CD14-positive monocyte (primary cell): ENCODE results near the gene MKLN1. TPM values are rescaled to one million over a fixed set of nuclear protein-coding genes. Genes with fewer than 3 reads are reported as not detected.

Experiments used
- DNase-seq, 3 donors: peaks; one replicate each; pipeline ENCODE4 v3.0.0-alpha.2; 2011 to 2022
- H2AFZ ChIP-seq: 2 replicates; pipeline ENCODE4 v1.6.0; 2012; ENCODE audit warnings: mild to moderate bottlenecking, low read depth, low read length, inconsistent platforms; ENCODE audit not compliant: insufficient read depth, poor library complexity, severe bottlenecking
- H3K27ac ChIP-seq, 2 donors: 1 replicate in 1 of 2; 2 replicates in 1 of 2; pipeline ENCODE4 v1.5.1; 2012 to 2013; ENCODE audit warnings: low read length in 2 of 2, control low read depth in 1 of 2, inconsistent platforms in 1 of 2, low read depth in 1 of 2, mild to moderate bottlenecking in 1 of 2
- H3K27me3 ChIP-seq, 2 donors: one replicate each; pipeline versions ENCODE4 v1.6.0 to v1.6.1; 2011 to 2013; ENCODE audit warnings: low read length in 2 of 2; ENCODE audit not compliant: control insufficient read depth in 2 of 2, insufficient read depth in 2 of 2
- H3K36me3 ChIP-seq, 2 donors: replicated peaks in 1 of 2; 1 replicate in 1 of 2; 2 replicates in 1 of 2; pipeline versions ENCODE4 v1.5.1 to v1.6.1; 2012 to 2013; ENCODE audit warnings: low read length in 2 of 2, control low read depth in 1 of 2, inconsistent platforms in 1 of 2, mild to moderate bottlenecking in 1 of 2; ENCODE audit not compliant: insufficient read depth in 2 of 2, control insufficient read depth in 1 of 2
- H3K4me1 ChIP-seq, 2 donors: 1 replicate in 1 of 2; 2 replicates in 1 of 2; pipeline versions ENCODE4 v1.5.1 to v1.6.1; 2012 to 2013; ENCODE audit warnings: low read length in 2 of 2, control low read depth in 1 of 2, inconsistent platforms in 1 of 2, mild to moderate bottlenecking in 1 of 2, moderate library complexity in 1 of 2; ENCODE audit not compliant: insufficient read depth in 2 of 2, control insufficient read depth in 1 of 2
- H3K4me2 ChIP-seq: replicated peaks from 2 replicates; pipeline ENCODE3; 2012; ENCODE audit warnings: low read length, moderate library complexity, mild to moderate bottlenecking; ENCODE audit not compliant: poor library complexity, severe bottlenecking; ENCODE audit errors: extremely low read depth
- H3K4me3 ChIP-seq, 3 experiments: fragments of 200-600 bp in 1 of 3; sonication (generic) in 1 of 3; replicated peaks in 1 of 3; 1 replicate in 2 of 3; 2 replicates in 1 of 3; pipeline ENCODE4 v1.5.1; 2011 to 2013; ENCODE audit warnings: low read length in 3 of 3, mild to moderate bottlenecking in 3 of 3, control low read depth in 2 of 3, low read depth in 2 of 3, inconsistent platforms in 1 of 3, moderate library complexity in 1 of 3
- H3K79me2 ChIP-seq: 2 replicates; pipeline ENCODE4 v1.6.0; 2012; ENCODE audit warnings: mild to moderate bottlenecking, control low read depth, inconsistent platforms, low read length, moderate library complexity; ENCODE audit not compliant: insufficient read depth
- H3K9ac ChIP-seq: 2 replicates; pipeline ENCODE4 v1.6.0; 2017; ENCODE audit warnings: low read length, mild to moderate bottlenecking; ENCODE audit not compliant: insufficient read depth, poor library complexity, severe bottlenecking
- H3K9me3 ChIP-seq, 2 donors: replicated peaks in 1 of 2; 1 replicate in 1 of 2; 2 replicates in 1 of 2; pipeline versions ENCODE4 v1.5.1 to v1.6.1; 2012 to 2013; ENCODE audit warnings: low read length in 2 of 2, control low read depth in 1 of 2; ENCODE audit not compliant: control insufficient read depth in 1 of 2, insufficient read depth in 1 of 2
- H4K20me1 ChIP-seq: 2 replicates; pipeline ENCODE4 v1.6.0; 2012; ENCODE audit warnings: mild to moderate bottlenecking, low read length, control low read depth, moderate library complexity; ENCODE audit not compliant: insufficient read depth
- H3K27ac Mint-ChIP-seq, 7 donors: one replicate each; pipeline ENCODE4 v1.8.0; 2020; ENCODE audit warnings: mild to moderate bottlenecking in 7 of 7, mixed read lengths in 7 of 7, moderate library complexity in 6 of 7, inconsistent platforms in 2 of 7
- H3K27me3 Mint-ChIP-seq, 3 donors: one replicate each; pipeline ENCODE4 v1.8.0; 2021 to 2022; ENCODE audit warnings: low read depth in 3 of 3, mild to moderate bottlenecking in 3 of 3, mixed read lengths in 3 of 3, moderate library complexity in 3 of 3, inconsistent platforms in 1 of 3
- H3K36me3 Mint-ChIP-seq, 2 donors: one replicate each; pipeline ENCODE4 v1.8.0; 2020; ENCODE audit warnings: mixed read lengths in 2 of 2, inconsistent platforms in 1 of 2, mild to moderate bottlenecking in 1 of 2
- H3K4me1 Mint-ChIP-seq: one replicate; pipeline ENCODE4 v1.8.0; 2020; ENCODE audit warnings: mild to moderate bottlenecking, mixed read lengths
- H3K4me3 Mint-ChIP-seq, 2 donors: one replicate each; pipeline ENCODE4 v1.8.0; 2020; ENCODE audit warnings: mild to moderate bottlenecking in 2 of 2, mixed read lengths in 2 of 2, moderate library complexity in 1 of 2
- H3K9me3 Mint-ChIP-seq, 7 donors: one replicate each; pipeline ENCODE4 v1.8.0; 2020 to 2022; ENCODE audit warnings: mixed read lengths in 7 of 7, mild to moderate bottlenecking in 6 of 7, moderate library complexity in 6 of 7, inconsistent platforms in 2 of 7
- WGBS: methylation state at CpG from one replicate; pipeline ENCODE4 v1.1.5; 2013; ENCODE audit warnings: missing lambda C conversion rate; ENCODE audit not compliant: insufficient coverage; 5-methylcytosine and 5-hydroxymethylcytosine counted together
- intact Hi-C, 2 donors: fragments of 100-400 bp; cut with micrococcal nuclease; formaldehyde crosslinking; loops; one replicate each; pipeline versions ENCODE4 v1.15.0 to v1.15.1; 2023
- polyA plus RNA-seq, 3 donors: library from polyadenylated mRNA; depleted of rRNA in 1 of 3; unstranded in 2 of 3; stranded (reverse) in 1 of 3; fragments of 300-500 nt in 2 of 3; fragments of >200 nt in 1 of 3; fragmentation: Illumina TruSeq in 2 of 3; gene quantifications; 1 replicate in 2 of 3; 2 replicates in 1 of 3; pipeline ENCODE4 v1.2.3, GENCODE V29; 2012 to 2021
- TF ChIP-seq, protein P1 (sequence below): fragments of 200-600 bp; IDR thresholded peaks from one replicate; pipeline ENCODE4 v1.8.0; 2022; ENCODE audit warnings: antibody characterized with exemption, mild to moderate bottlenecking

MKLN1 gene
- polyA plus RNA-seq, 3 donors, result 12.2 to 18.5 (median 17.2) TPM

DNA sequence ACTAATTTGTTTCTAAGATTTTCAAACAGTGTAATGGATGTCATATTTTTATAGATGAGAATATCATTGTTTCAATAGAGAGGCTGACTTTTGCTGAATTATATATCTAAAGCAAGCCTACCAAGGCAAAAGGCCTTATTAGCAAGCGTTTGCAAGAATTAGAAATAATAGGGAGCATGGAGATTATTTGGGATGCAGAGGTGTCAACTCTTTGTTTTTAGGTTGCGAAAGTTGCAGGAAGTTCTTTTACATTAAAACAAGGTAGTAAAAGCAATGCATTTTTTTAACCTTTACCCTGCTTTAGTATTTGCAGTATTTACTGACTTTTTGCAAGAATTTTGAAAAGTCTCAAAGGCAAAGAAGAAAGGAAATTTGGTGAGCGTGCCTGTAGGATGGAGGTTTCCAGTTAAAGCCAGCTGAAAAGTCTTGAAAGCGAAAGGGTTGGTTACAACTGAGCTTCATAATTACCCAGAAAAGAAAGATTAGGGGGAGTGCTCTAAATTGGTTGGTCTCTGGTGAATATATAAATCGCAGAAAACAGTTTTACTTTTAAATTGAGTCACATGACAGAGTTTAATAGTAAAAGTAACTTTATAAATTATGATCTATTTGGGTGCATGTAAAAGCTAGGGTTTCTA is 81.6 kb downstream of the MKLN1 start:
- Histone ChIP-seq H2AFZ (no peak overlapping the region), H3K27me3 (no peaks in the 10 kb centered on the region), H3K9me3 (no peaks in the 10 kb centered on the region), H3K4me1 (no peaks in the 10 kb centered on the region), H3K9ac (no peak overlapping the region), H3K4me2 (no peak overlapping the region), H4K20me1 (peaks cover 6% of the 10 kb centered on the region), H3K79me2 (no peaks in the 10 kb centered on the region), H3K36me3 (peaks cover 35 to 58% of the 10 kb centered on the region in 2 donors), H3K4me3 (no peak overlapping the region), H3K27ac (no peak overlapping the region)
- Mint-ChIP-seq H3K36me3 (peaks cover 38 to 46% of the 10 kb centered on the region in 2 donors), H3K27me3 (peaks cover 0 to 2% (median 0%) of the 10 kb centered on the region in 3 donors), H3K4me1 (no peaks in the 10 kb centered on the region), H3K4me3 (no peak overlapping the region), H3K9me3 (no peaks in the 10 kb centered on the region), H3K27ac (no peak overlapping the region)
- DNase-seq, result no peak
- TF ChIP-seq, protein P1, sequence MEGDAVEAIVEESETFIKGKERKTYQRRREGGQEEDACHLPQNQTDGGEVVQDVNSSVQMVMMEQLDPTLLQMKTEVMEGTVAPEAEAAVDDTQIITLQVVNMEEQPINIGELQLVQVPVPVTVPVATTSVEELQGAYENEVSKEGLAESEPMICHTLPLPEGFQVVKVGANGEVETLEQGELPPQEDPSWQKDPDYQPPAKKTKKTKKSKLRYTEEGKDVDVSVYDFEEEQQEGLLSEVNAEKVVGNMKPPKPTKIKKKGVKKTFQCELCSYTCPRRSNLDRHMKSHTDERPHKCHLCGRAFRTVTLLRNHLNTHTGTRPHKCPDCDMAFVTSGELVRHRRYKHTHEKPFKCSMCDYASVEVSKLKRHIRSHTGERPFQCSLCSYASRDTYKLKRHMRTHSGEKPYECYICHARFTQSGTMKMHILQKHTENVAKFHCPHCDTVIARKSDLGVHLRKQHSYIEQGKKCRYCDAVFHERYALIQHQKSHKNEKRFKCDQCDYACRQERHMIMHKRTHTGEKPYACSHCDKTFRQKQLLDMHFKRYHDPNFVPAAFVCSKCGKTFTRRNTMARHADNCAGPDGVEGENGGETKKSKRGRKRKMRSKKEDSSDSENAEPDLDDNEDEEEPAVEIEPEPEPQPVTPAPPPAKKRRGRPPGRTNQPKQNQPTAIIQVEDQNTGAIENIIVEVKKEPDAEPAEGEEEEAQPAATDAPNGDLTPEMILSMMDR, result no peak
- WGBS, result 100% methylated on average over 1 of the region's 5 CpGs
- intact Hi-C loops, result no loop called here

- WGBS, result no CpG with 5 or more reads among the region's 3 CpGs
Observed at GRCh38 chr7:131412031-131412430, 84.4 kb downstream of the MKLN1 start.

More at GRCh38 chr7:131412031-131412430, 84.4 kb downstream of the MKLN1 start:
- H4K20me1 ChIP-seq, result no peaks in the 10 kb centered on the region
- no peaks in the 10 kb centered on the region for H3K79me2 ChIP-seq
- TF ChIP-seq, protein P1, result no peak
- H3K36me3 ChIP-seq, result peaks cover 50 to 79% of the 10 kb centered on the region in 2 donors
- no peaks in the 10 kb centered on the region for H3K9me3 ChIP-seq
- H3K27me3 ChIP-seq, result no peaks in the 10 kb centered on the region
- Mint-ChIP-seq H3K9me3 (no peaks in the 10 kb centered on the region), H3K36me3 (peaks cover 48 to 49% of the 10 kb centered on the region in 2 donors), H3K4me3 (no peak overlapping the region), H3K4me1 (no peaks in the 10 kb centered on the region), H3K27ac (no peak overlapping the region), H3K27me3 (no peaks in the 10 kb centered on the region)
- H3K9ac ChIP-seq, result no peak overlapping the region
- no peak overlapping the region for H3K4me2 ChIP-seq
- intact Hi-C loops, result no loop called here
- no peaks in the 10 kb centered on the region for H3K4me1 ChIP-seq
- H2AFZ ChIP-seq, result no peak overlapping the region
- no peak for DNase-seq
- H3K4me3 ChIP-seq, result no peak overlapping the region
- H3K27ac ChIP-seq, result no peak overlapping the region
